HEK293T (cell line): ENCODE results near the gene MESP1.

ENCODE experiments used
- ELF4 ChIP-seq: fragments of 450-650 bp; IDR thresholded peaks from 2 replicates; pipeline ENCODE4 v1.6.1; 2017; ENCODE audit warnings: antibody characterized with exemption
- FOXM1 ChIP-seq: fragments of 450-650 bp; IDR thresholded peaks from 2 replicates; pipeline ENCODE4 v1.6.1; 2017; ENCODE audit warnings: mild to moderate bottlenecking, borderline replicate concordance
- TARDBP ChIP-seq: fragments of 450-650 bp; IDR thresholded peaks from 2 replicates; pipeline ENCODE4 v1.6.1; 2016
- ZNF384 ChIP-seq: fragments of 450-650 bp; IDR thresholded peaks from 2 replicates; pipeline ENCODE4 v1.6.1; 2016

DNA sequence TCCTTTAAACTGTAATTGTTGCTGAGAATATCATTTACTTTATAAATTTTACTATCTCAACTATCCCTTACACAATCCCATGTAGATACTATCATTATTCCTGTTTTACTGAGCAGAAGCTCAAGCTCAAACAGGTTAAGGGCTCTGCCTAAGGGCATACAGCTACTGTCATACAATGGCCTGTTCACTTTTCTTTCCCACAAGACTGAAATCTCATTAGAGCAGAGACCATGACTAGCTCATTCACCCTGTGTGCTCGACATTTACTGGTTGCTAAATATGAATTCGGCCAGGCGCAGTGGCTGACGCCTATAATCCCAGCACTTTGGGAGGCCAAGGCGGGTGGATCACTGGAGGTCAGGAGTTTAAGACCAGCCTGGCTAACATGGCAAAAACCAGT is 23.4 kb upstream of the MESP1 start:
- TF ChIP-seq ZNF384 (no peak), ELF4 (no peak), FOXM1 (no peak), TARDBP (no peak)
